ENCODE results near the gene SPHK2.

GRCh38 chr19:48613852-48614435 lies 5.4 kb upstream of the SPHK2 start:
- no peak for TF ChIP-seq MAFK (IDR thresholded peaks at IDR 0.05; ENCODE audit: low read depth, low read length)
- TF ChIP-seq HDAC6 (IDR thresholded peaks at IDR 0.05; ENCODE audit: low read depth, low read length) = no peak
- no peak for TF ChIP-seq CBX5 (IDR thresholded peaks at IDR 0.05; ENCODE audit: low read depth, low read length)
- no peak for TF ChIP-seq CTCF (IDR thresholded peaks at IDR 0.05; ENCODE audit: control extremely low read depth in 1 of 3, insufficient read depth in 1 of 3, low read depth in 1 of 3, low read length in 3 of 3)
- TF ChIP-seq ATF3 (IDR thresholded peaks at IDR 0.05; ENCODE audit: insufficient read depth, low read depth, low read length) = no peak
- TF ChIP-seq POLR2A (IDR thresholded peaks at IDR 0.05; ENCODE audit: control extremely low read depth in 1 of 2, low read depth in 2 of 2, low read length in 2 of 2) = peak in 1 of 2 experiments; percentile 58; a peak in 1 of 3 replicates
- no peak for TF ChIP-seq KDM1A (IDR thresholded peaks at IDR 0.05; ENCODE audit: borderline replicate concordance, low read length)
- no peak for TF ChIP-seq TAF1 (IDR thresholded peaks at IDR 0.05; ENCODE audit: low read depth, low read length)
- TF ChIP-seq RNF2 (IDR thresholded peaks at IDR 0.05; ENCODE audit: borderline replicate concordance, low read depth, low read length, missing control alignments, poor library complexity, severe bottlenecking) = no peak
- TF ChIP-seq CEBPB (IDR thresholded peaks at IDR 0.05; ENCODE audit: low read depth, low read length) = no peak
- TF ChIP-seq JUN (IDR thresholded peaks at IDR 0.05; ENCODE audit: low read depth, low read length) = no peak
- TF ChIP-seq POU5F1 (IDR thresholded peaks at IDR 0.05; ENCODE audit: low read depth, low read length) = no peak

Measured in H1 (cell line).